GM12878 (cell line): ENCODE data around the gene MPST. TPM values are rescaled to one million over a fixed set of nuclear protein-coding genes. Genes with fewer than 3 reads are reported as not detected.

Source experiments
- ATAC-seq: fragments of 200-7000 bp; cut with Tn5 transposase; 3 replicates; pipeline ENCODE4 v1.9.1; 2020; ENCODE audit warnings: mild to moderate bottlenecking, moderate library complexity
- BruUV-seq: library from RNA; stranded (reverse); fragments of 400-500 nt; replicated peaks from 2 replicates; lab custom pipeline; 2021; lab: Mats Ljungman, UMichigan
- CTCF ChIA-PET: fragments of 300-600 bp; sonication (Branson Sonifier 250); formaldehyde crosslinking; extraction: SDS; loops from one replicate; lab custom pipeline; 2021; ENCODE audit warnings: inconsistent platforms; lab: Yijun Ruan, JAX
- POLR2A ChIA-PET: fragments of 350-600 bp; formaldehyde crosslinking; extraction: SDS; loops from one replicate; lab custom pipeline; 2021; ENCODE audit warnings: inconsistent platforms; lab: Charles Lee
- RAD21 ChIA-PET: fragments of 300-600 bp; sonication (Branson Sonifier 250); formaldehyde crosslinking; loops from one replicate; lab custom pipeline; 2023; ENCODE audit warnings: antibody characterized with exemption; ENCODE audit not compliant: unreplicated experiment; lab: Charles Lee
- SMC1A ChIA-PET: fragments of 300-600 bp; sonication (Branson Sonifier 250); formaldehyde crosslinking; loops from one replicate; lab custom pipeline; 2023; ENCODE audit not compliant: unreplicated experiment, uncharacterized antibody; lab: Charles Lee
- DNase-seq: peaks from one replicate; pipeline ENCODE4 v3.0.0-alpha.2; 2011; ENCODE audit warnings: low read depth, low spot score
- FAIRE-seq: peaks from 3 replicates; lab custom pipeline; 2011; peaks lifted over from hg19 to GRCh38; lab: Jason Lieb, UNC
- H2AFZ ChIP-seq: 2 replicates; pipeline ENCODE4 v1.6.0; 2011; ENCODE audit warnings: low read depth, low read length, control low read depth; ENCODE audit not compliant: control insufficient read depth
- H3K27ac ChIP-seq: 2 replicates; pipeline ENCODE4 v1.5.1; 2011; ENCODE audit warnings: control low read depth; ENCODE audit not compliant: control insufficient read depth, insufficient read depth
- H3K27me3 ChIP-seq, 2 experiments: replicated peaks in 1 of 2; 2 replicates each; pipeline versions ENCODE4 v1.6.0 to v1.6.1; 2011; ENCODE audit warnings: low read length in 1 of 2; ENCODE audit not compliant: control insufficient read depth in 2 of 2, insufficient read depth in 2 of 2
- H3K36me3 ChIP-seq, 2 experiments: 2 replicates each; pipeline ENCODE4 v1.5.1; 2011; ENCODE audit warnings: low read length in 1 of 2; ENCODE audit not compliant: control insufficient read depth in 2 of 2, insufficient read depth in 2 of 2
- H3K4me1 ChIP-seq: 2 replicates; pipeline ENCODE4 v1.6.1; 2011; ENCODE audit warnings: mild to moderate bottlenecking, low read length, moderate library complexity, mixed read lengths; ENCODE audit not compliant: control insufficient read depth, insufficient read depth
- H3K4me2 ChIP-seq: 2 replicates; pipeline ENCODE4 v1.6.0; 2011; ENCODE audit warnings: control low read depth; ENCODE audit not compliant: control insufficient read depth, insufficient read depth
- H3K4me3 ChIP-seq: fragments of 200-600 bp; sonication (generic); 2 replicates; pipeline ENCODE4 v1.5.1; 2016
- H3K79me2 ChIP-seq: 2 replicates; pipeline ENCODE4 v1.6.0; 2011; ENCODE audit warnings: low read length; ENCODE audit not compliant: control insufficient read depth, insufficient read depth
- H3K9ac ChIP-seq: 2 replicates; pipeline ENCODE4 v1.8.0; 2011; ENCODE audit warnings: low read length, control low read depth, mixed read lengths; ENCODE audit not compliant: control insufficient read depth, insufficient read depth
- H3K9me3 ChIP-seq: replicated peaks from 3 replicates; pipeline ENCODE4 v1.5.1; 2011; ENCODE audit warnings: mild to moderate bottlenecking, low read length; ENCODE audit not compliant: control insufficient read depth, insufficient read depth
- H4K20me1 ChIP-seq: 2 replicates; pipeline ENCODE4 v1.6.0; 2011; ENCODE audit not compliant: control insufficient read depth, insufficient read depth
- BMI1 ChIP-seq: fragments of 450-650 bp; IDR thresholded peaks from 2 replicates; pipeline ENCODE4 v1.6.1; 2016; ENCODE audit warnings: mild to moderate bottlenecking, moderate library complexity, borderline replicate concordance
- BRCA1 ChIP-seq: IDR thresholded peaks from 2 replicates; pipeline ENCODE4 v1.6.1; 2011; ENCODE audit warnings: low read depth, low read length, improper control_type of control experiment
- HDAC6 ChIP-seq: fragments of 200-600 bp; sonication (generic); IDR thresholded peaks from one replicate; pipeline ENCODE4 v1.8.0; 2017; ENCODE audit warnings: antibody characterized with exemption; ENCODE audit not compliant: unreplicated experiment
- KAT2A ChIP-seq: conservative IDR thresholded peaks from 2 replicates; pipeline ENCODE4 v1.6.1; 2011; ENCODE audit warnings: low read depth, low read length; ENCODE audit not compliant: control insufficient read depth
- MTA3 ChIP-seq: IDR thresholded peaks from 2 replicates; pipeline ENCODE4 v1.6.1; 2012; ENCODE audit warnings: low read length, inconsistent platforms, borderline replicate concordance
- MXI1 ChIP-seq: fragments of 150-350 bp; IDR thresholded peaks from 2 replicates; pipeline ENCODE4 v1.6.1; 2011; ENCODE audit warnings: low read depth, mild to moderate bottlenecking, inconsistent platforms, low read length, improper control_type of control experiment
- NFXL1 ChIP-seq: fragments of 450-650 bp; IDR thresholded peaks from 2 replicates; pipeline ENCODE4 v1.6.1; 2017; ENCODE audit warnings: antibody characterized with exemption, mild to moderate bottlenecking, borderline replicate concordance
- PRDM15 ChIP-seq: fragments of 450-650 bp; formaldehyde crosslinking; IDR thresholded peaks from 2 replicates; pipeline ENCODE4 v1.4.0; 2020; ENCODE audit warnings: mild to moderate bottlenecking, moderate library complexity
- SP1 ChIP-seq: IDR thresholded peaks from one replicate; pipeline ENCODE4 v1.6.1; 2011; ENCODE audit warnings: low read depth, low read length
- SRF ChIP-seq, 2 experiments: IDR thresholded peaks; 2 replicates each; pipeline ENCODE4 v1.6.1; 2011; ENCODE audit warnings: low read depth in 2 of 2, low read length in 2 of 2, mild to moderate bottlenecking in 1 of 2, moderate library complexity in 1 of 2
- YBX1 ChIP-seq: fragments of 450-650 bp; IDR thresholded peaks from 2 replicates; pipeline ENCODE4 v1.6.1; 2016; ENCODE audit warnings: antibody characterized with exemption
- ZBTB33 ChIP-seq: fragments of 450-650 bp; IDR thresholded peaks from 2 replicates; pipeline ENCODE4 v1.6.1; 2017; ENCODE audit warnings: mild to moderate bottlenecking
- WGBS: methylation state at CpG from one replicate; pipeline ENCODE4 v1.1.6; 2016; ENCODE audit warnings: low lambda C conversion rate; ENCODE audit not compliant: insufficient replicate concordance, insufficient coverage; ENCODE audit errors: missing lambda C conversion rate; 5-methylcytosine and 5-hydroxymethylcytosine counted together
- in situ Hi-C: fragments of 300-500 bp; cut with MboI; formaldehyde crosslinking; loops from 9 replicates; pipeline ENCODE4 v1.14.3; 2018; ENCODE audit warnings: mixed read lengths
- intact Hi-C: fragments of 100-400 bp; cut with micrococcal nuclease; formaldehyde crosslinking; loops from one replicate; pipeline ENCODE4 v1.14.2; 2022; ENCODE audit not compliant: unreplicated experiment
- polyA plus RNA-seq, 11 experiments: library from polyadenylated mRNA; depleted of rRNA in 4 of 11; unstranded in 6 of 11; stranded (reverse) in 5 of 11; fragments of >200 nt; fragmentation: Nextera tagmentation in 4 of 11; fragmentation: Illumina TruSeq in 1 of 11; extraction: Ambion mirVana in 4 of 11; extraction: Trizol in 1 of 11; gene quantifications; 1 replicate in 1 of 11; 2 replicates in 10 of 11; pipeline versions ENCODE4 v1.2.1 to v1.2.3, GENCODE V29; 2011 to 2016; ENCODE audit warnings: inconsistent platforms in 2 of 11, missing spikeins in 2 of 11, low read depth in 1 of 11
- total RNA-seq, 4 experiments: library from RNA; depleted of rRNA in 3 of 4; stranded (reverse); fragments of >200 nt in 3 of 4; fragmentation: Illumina TruSeq in 1 of 4; extraction: Trizol in 1 of 4; gene quantifications; 2 replicates each; pipeline versions ENCODE4 v1.2.1 to v1.2.3, GENCODE V29; 2013 to 2021

Gene MPST
- total and polyA plus RNA-seq, 10 of the 15 experiments (the other 5 are each of a cell fraction or from before 2014, with no cell fraction given): 0.95 to 88.7 (median 38.5) TPM

- in situ Hi-C loops: no loop called here
These were observed 6.0 kb downstream of the MPST start for GRCh38 chr22:37025500-37026070.

GRCh38 chr22:37026325-37026724 lies 6.8 kb downstream of the MPST start:
- intact Hi-C loops: no loop called here
- H3K9me3 ChIP-seq: no peaks in the 10 kb centered on the region
- FAIRE-seq: no peak
- 84% methylated on average over 5 of the region's 5 CpGs for WGBS
- no peaks in the 10 kb centered on the region for H4K20me1 ChIP-seq
- BruUV-seq: no TSS peak
- RAD21 ChIA-PET: no interaction called here
- CTCF ChIA-PET: interaction anchor here (0.6 to 1.5 kb wide), 3 partner anchors 9 to 190 kb away, joined by 3 to 5 read pairs (median 4); no protein-coding TSS in a partner anchor
- H3K36me3 ChIP-seq: no peaks in the 10 kb centered on the region; a peak in 1 of 4 replicates
- SMC1A ChIA-PET: no interaction called here
- H3K4me3 ChIP-seq: no peak overlapping the region
- no peak overlapping the region for H3K27ac ChIP-seq
- no peak overlapping the region for H2AFZ ChIP-seq
- in situ Hi-C loops: no loop called here
- H3K79me2 ChIP-seq: no peaks in the 10 kb centered on the region
- no peak overlapping the region for H3K9ac ChIP-seq
- no peak overlapping the region for H3K4me2 ChIP-seq
- POLR2A ChIA-PET: interaction anchor here (0.8 kb wide), 1 partner anchor 10 kb away, joined by 3 read pairs; no protein-coding TSS in a partner anchor
- ATAC-seq: no peak
- H3K27me3 ChIP-seq: no peaks in the 10 kb centered on the region
- peaks cover 5% of the 10 kb centered on the region for H3K4me1 ChIP-seq
- no peak for DNase-seq
- TF ChIP-seq SP1 (no peak), SRF (IDR thresholded peaks at IDR 0.05; ENCODE audit: low read depth in 2 of 2, low read length in 2 of 2) (no peak), PRDM15 (CRISPR knock-in tag) (no peak), YBX1 (no peak), BRCA1 (no peak), ZBTB33 (no peak), HDAC6 (no peak), MXI1 (no peak), KAT2A (no peak), BMI1 (no peak), MTA3 (no peak)

More at GRCh38 chr22:37025500-37026070, 6.0 kb downstream of the MPST start:
- H3K4me2 ChIP-seq: no peak overlapping the region
- ChIA-PET CTCF (interaction anchor here (1.4 to 1.5 kb wide), 2 partner anchors 9 to 18 kb away, joined by 4 to 5 read pairs; no protein-coding TSS in a partner anchor), SMC1A (no interaction called here), POLR2A (interaction anchor here (0.8 kb wide), 1 partner anchor 11 kb away, joined by 3 read pairs; no protein-coding TSS in a partner anchor), RAD21 (no interaction called here)
- H3K4me3 ChIP-seq: no peak overlapping the region
- TF ChIP-seq NFXL1: no peak
- WGBS: 78% methylated on average over 10 of the region's 10 CpGs
- H3K36me3 ChIP-seq: no peaks in the 10 kb centered on the region; a peak in 1 of 4 replicates
- no peak for DNase-seq
- no peak for FAIRE-seq
- no peak for ATAC-seq
- H3K27me3 ChIP-seq: no peaks in the 10 kb centered on the region
- no peak overlapping the region for H2AFZ ChIP-seq
- H3K9me3 ChIP-seq: no peaks in the 10 kb centered on the region
- peaks cover 5% of the 10 kb centered on the region for H3K4me1 ChIP-seq
- no TSS peak for BruUV-seq
- H4K20me1 ChIP-seq: no peaks in the 10 kb centered on the region
- no peaks in the 10 kb centered on the region; the same call in 1 of the 2 replicates for H3K79me2 ChIP-seq
- no peak overlapping the region for H3K9ac ChIP-seq
- intact Hi-C loops: no loop called here
- no peak overlapping the region for H3K27ac ChIP-seq
